ENCODE results near the gene RRP1B.

- TF ChIP-seq CTCF (IDR thresholded peaks at IDR 0.05) (no peak), POLR2A (IDR thresholded peaks at IDR 0.05) (no peak)
These were observed 5.7 kb upstream of the RRP1B start for GRCh38 chr21:43653626-43654025.
